ENCODE data around the gene D2HGDH. TPM values are rescaled to one million over a fixed set of nuclear protein-coding genes. Genes with fewer than 3 reads are reported as not detected.

Gene D2HGDH
- total RNA-seq, 2 donors from 2014 or later, result 38.7 to 55.3 TPM

DNA sequence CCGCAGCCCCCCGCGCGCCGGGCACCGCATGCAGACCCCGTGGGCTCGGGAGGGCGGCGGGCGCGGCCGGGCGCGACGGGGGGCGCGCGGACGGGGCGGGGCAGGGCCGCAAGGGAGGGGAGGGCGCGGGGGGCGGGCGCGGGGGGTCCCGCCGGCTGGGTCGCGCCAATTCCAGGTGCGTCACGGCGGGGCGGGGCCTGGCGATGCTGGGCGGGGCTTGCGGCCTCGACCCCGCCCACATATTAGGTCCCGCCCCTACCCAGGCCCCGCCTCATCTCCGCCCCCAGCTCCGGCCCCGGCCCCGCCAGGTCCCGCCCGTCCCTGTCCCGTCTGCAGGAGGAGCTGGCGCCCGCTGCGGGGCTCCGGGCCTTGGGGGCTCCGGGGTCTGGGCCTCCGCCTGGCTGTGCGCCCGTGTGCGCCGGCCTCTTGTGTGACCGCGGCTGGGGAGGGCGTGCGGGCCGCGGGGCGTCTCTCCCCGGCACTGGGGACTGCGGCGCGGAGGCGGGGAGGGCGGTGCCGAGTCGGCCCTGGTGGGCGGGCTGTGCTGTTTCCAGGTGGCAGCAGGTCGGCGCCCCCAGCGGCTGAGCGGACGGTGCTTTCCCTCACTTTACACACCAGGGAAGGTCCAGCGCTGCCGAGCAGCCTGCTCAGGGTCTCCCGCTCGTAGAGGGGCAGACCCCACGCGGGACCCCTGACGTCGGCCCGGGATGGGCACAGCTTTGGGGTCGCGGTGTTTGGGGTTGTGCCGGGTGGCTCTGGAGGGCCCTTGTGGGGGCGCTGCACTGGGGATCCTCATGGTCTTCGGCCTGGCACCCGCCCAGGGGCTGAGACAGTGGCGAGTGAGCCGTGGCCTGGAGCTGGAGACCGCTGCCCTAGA, 32.0 kb upstream of the D2HGDH start:
- intact Hi-C loops (cut with DNase I), result loop anchor here (5.0 kb wide), 1 partner anchor 180 kb away; no protein-coding TSS in a partner anchor
- Histone ChIP-seq H3K27ac (peak overlapping the region; percentile 89 to 90), H3K36me3 (peaks cover 0 to 4% of the 10 kb centered on the region in 2 donors), H3K27me3 (replicated peaks; ENCODE audit: insufficient read depth) (no peaks in the 10 kb centered on the region), H3K4me1 (replicated peaks) (peaks cover 7% of the 10 kb centered on the region), H3K9me3 (no peaks in the 10 kb centered on the region), H3K4me3 (peak overlapping the region; percentile 92 to 96)
- TF ChIP-seq, protein P1, sequence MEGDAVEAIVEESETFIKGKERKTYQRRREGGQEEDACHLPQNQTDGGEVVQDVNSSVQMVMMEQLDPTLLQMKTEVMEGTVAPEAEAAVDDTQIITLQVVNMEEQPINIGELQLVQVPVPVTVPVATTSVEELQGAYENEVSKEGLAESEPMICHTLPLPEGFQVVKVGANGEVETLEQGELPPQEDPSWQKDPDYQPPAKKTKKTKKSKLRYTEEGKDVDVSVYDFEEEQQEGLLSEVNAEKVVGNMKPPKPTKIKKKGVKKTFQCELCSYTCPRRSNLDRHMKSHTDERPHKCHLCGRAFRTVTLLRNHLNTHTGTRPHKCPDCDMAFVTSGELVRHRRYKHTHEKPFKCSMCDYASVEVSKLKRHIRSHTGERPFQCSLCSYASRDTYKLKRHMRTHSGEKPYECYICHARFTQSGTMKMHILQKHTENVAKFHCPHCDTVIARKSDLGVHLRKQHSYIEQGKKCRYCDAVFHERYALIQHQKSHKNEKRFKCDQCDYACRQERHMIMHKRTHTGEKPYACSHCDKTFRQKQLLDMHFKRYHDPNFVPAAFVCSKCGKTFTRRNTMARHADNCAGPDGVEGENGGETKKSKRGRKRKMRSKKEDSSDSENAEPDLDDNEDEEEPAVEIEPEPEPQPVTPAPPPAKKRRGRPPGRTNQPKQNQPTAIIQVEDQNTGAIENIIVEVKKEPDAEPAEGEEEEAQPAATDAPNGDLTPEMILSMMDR (IDR thresholded peaks at IDR 0.05), result peak in 3 of 4 experiments; percentile 16 to 58 (median 49)
- no peak for TF ChIP-seq POLR2AphosphoS5 (IDR thresholded peaks at IDR 0.05)
- WGBS, result 1% methylated on average over 49 of the region's 98 CpGs
- DNase-seq (ENCODE audit: low spot score), result peak; percentile 85

DNA sequence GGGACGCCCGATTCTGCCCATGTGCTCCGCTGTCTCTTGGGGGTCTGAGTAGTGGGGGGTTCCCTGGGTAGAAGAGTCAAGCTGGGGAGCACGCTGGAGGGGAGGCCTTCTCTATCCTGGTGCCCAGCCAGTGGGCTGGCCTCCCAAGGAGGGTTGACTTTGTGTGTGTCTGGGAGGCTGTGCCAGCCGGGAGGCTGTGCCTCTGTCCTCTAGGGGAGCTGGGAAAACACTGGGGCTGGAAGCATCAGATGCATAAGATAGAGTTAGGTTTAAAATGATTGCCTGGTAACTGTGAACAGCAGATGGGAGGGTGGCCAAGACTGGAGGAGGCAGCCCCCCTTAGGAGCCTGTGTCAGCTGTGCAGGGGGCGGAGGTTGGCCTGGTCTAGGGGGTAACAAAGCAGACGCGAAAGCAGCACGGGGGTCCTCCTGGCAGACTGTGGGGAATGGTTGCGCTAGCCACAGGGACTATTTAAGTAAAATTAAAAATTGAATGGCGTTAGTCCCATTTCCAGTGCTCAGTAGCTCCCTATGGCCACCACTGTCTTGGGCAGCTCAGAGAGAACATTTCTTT, 31.3 kb upstream of the D2HGDH start:
- no peaks in the 10 kb centered on the region for H3K9me3 ChIP-seq
- TF ChIP-seq POLR2AphosphoS5 (IDR thresholded peaks at IDR 0.05) (no peak), POLR2A (IDR thresholded peaks at IDR 0.05) (no peak)
- TF ChIP-seq, protein P1 (IDR thresholded peaks at IDR 0.05), result no peak
- intact Hi-C loops (cut with DNase I), result loop anchor here (5.0 kb wide), 1 partner anchor 179 kb away; no protein-coding TSS in a partner anchor
- no peak for DNase-seq (ENCODE audit: low spot score)
- peak overlapping the region; percentile 92 to 96 for H3K4me3 ChIP-seq
- H3K27ac ChIP-seq, result peak overlapping the region; percentile 89 to 90
- no peaks in the 10 kb centered on the region for H3K27me3 ChIP-seq (replicated peaks; ENCODE audit: insufficient read depth)
- WGBS, result 44% methylated on average over 11 of the region's 11 CpGs
- H3K36me3 ChIP-seq, result peaks cover 0 to 4% of the 10 kb centered on the region in 2 donors
- H3K4me1 ChIP-seq (replicated peaks), result peaks cover 7% of the 10 kb centered on the region

DNA sequence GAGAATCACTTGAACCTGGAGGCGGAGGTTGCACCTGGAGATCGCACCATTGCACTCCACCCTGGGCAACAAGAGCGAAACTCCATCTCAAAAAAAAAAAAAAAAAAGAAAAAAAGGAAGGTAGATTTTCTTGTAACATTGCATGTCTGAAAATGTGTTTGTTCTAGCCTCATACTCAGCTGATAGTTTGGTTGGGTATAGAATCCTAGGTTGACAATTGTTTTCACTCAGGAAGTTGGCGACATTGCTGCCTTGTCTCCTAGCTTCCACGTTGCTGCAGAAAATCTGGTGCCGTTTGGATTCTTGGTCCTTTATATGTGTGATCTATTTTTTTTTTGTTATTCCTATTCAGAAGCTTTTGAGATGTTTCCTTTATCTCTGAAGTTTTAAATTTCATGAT, 27.9 kb upstream of the D2HGDH start:
- no peak for DNase-seq (ENCODE audit: low spot score)
- 98% methylated on average over 6 of the region's 6 CpGs for WGBS
- no peak overlapping the region for H3K27ac ChIP-seq
- no peaks in the 10 kb centered on the region for H3K27me3 ChIP-seq (replicated peaks; ENCODE audit: insufficient read depth)
- H3K9me3 ChIP-seq, result no peaks in the 10 kb centered on the region
- H3K4me3 ChIP-seq, result no peak overlapping the region
- peaks cover 7% of the 10 kb centered on the region for H3K4me1 ChIP-seq (replicated peaks)
- peaks cover 4 to 9% of the 10 kb centered on the region in 2 donors for H3K36me3 ChIP-seq
- TF ChIP-seq POLR2AphosphoS5 (IDR thresholded peaks at IDR 0.05) (no peak), POLR2A (IDR thresholded peaks at IDR 0.05) (no peak)
- TF ChIP-seq, protein P1 (IDR thresholded peaks at IDR 0.05), result no peak
- intact Hi-C loops (cut with DNase I), result no loop called here

DNA sequence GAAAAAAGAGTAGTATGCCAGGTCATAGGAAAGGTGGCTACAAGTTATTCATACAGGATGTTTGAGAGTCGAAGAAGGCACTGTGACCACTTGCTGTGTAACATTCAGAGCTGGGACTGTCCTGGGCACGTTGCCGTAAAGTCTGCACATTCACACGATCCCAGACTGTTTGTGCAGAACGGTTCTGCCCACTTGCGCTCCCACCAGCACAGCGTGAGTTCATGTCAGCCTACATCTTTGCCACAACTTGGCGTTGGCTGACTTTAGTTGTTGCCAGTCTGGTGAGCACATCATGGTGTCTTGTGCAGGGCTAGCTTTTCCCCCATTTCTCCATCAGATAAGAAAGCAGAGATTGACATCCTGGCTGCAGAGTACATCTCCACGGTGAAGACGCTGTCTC, 25.6 kb upstream of the D2HGDH start:
- no peak overlapping the region for H3K27ac ChIP-seq
- peaks cover 11 to 17% of the 10 kb centered on the region in 2 donors for H3K36me3 ChIP-seq
- H3K4me3 ChIP-seq, result no peak overlapping the region
- TF ChIP-seq POLR2AphosphoS5 (IDR thresholded peaks at IDR 0.05) (no peak), POLR2A (IDR thresholded peaks at IDR 0.05) (no peak)
- TF ChIP-seq, protein P1 (IDR thresholded peaks at IDR 0.05), result no peak
- intact Hi-C loops (cut with DNase I), result no loop called here
- DNase-seq (ENCODE audit: low spot score), result no peak
- H3K27me3 ChIP-seq (replicated peaks; ENCODE audit: insufficient read depth), result no peaks in the 10 kb centered on the region
- no peaks in the 10 kb centered on the region for H3K9me3 ChIP-seq
- H3K4me1 ChIP-seq (replicated peaks), result no peaks in the 10 kb centered on the region
- 86% methylated on average over 10 of the region's 10 CpGs for WGBS

Data from prostate gland (tissue), 2 donors.